ENCODE data around the gene TSNAXIP1. TPM values are rescaled to one million over a fixed set of nuclear protein-coding genes. Genes with fewer than 3 reads are reported as not detected.
"Not testable (repeated sequence)": the region's sequence is repeated elsewhere in the genome, so short reads cannot be mapped to it uniquely, and the experiment has no call there.

TSNAXIP1 gene
- total and polyA plus RNA-seq, 9 donors, result 0.80 to 1.9 (median 1.5) TPM

DNA sequence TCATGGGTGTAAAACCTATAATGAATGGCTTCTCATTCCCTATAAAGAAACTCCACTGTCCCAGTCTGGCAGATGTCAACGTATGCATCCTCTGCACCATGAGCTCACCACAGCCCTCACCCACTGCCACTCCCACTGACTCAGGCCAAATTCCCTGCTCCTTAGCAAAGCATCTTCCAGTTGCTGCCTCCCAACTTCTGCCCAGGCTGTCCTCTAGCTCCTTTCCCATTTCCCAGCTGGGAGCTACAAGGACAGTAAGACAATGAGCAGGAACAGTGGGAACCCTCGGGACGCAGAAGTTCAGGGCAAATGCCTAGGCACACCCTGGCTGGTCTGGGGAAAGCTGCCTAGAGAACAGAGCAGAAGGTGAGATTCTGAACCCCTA lies 26.3 kb downstream of the TSNAXIP1 start:
- H3K27ac ChIP-seq (ENCODE audit: low read length), result no peak overlapping the region
- H3K36me3 ChIP-seq (ENCODE audit: control insufficient read depth, insufficient read depth, low read length), result peaks cover 43% of the 10 kb centered on the region
- peaks cover 13% of the 10 kb centered on the region for H3K4me1 ChIP-seq (ENCODE audit: control insufficient read depth, insufficient read depth, low read length)
- H3K4me3 ChIP-seq (ENCODE audit: low read length), result peak overlapping the region; percentile 73
- 4% methylated on average over 3 of the region's 3 CpGs for WGBS (ENCODE audit: insufficient coverage)
- peak; percentile 37 for DNase-seq
- no peaks in the 10 kb centered on the region for H3K27me3 ChIP-seq (ENCODE audit: control insufficient read depth, insufficient read depth, low read length)
- no peaks in the 10 kb centered on the region for H3K9me3 ChIP-seq (replicated peaks; ENCODE audit: control insufficient read depth, low read depth, low read length)

DNA sequence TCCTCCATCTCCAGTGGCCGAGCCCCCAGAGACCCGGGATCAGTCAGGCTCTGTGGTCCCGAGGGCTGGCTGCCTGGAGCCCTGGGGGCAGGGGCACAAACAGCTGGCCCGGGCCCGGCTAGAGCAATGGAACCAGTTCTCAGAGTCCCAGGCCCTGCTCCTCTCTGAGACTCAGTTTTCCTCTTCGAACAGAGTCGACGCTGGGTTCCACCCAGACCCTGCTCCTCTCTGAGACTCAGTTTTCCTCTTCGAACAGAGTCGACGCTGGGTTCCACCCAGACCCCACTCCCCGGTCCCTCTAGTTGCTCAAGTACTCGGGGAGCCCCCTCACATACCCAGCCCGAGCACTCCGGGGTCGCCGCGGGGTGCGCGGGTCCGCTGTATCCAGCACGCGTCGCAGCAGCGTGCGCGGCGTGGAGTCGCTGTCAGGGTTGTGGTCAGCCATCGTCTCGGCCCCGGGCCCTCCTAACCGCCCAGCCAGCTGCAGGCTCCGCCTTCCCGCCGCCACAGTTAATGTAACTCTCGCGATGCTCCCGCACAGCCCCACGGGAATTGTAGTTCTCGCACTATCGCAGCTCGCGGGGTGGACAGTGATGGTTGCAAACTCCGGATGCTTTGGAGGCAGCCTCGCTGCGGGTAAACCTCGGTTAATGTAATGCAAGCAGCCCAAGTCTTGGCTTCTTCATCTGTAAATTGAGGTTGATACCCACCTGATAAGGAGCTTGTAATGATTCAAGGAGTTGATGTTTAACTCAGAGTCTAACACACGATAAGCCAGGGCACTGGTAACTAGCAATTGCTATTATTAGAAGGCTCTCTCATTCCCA lies 26.9 kb downstream of the TSNAXIP1 start:
- Histone ChIP-seq H3K4me1 (ENCODE audit: control insufficient read depth, insufficient read depth, low read length) (peaks cover 13% of the 10 kb centered on the region), H3K27ac (ENCODE audit: low read length) (peak overlapping the region; percentile 23), H3K36me3 (ENCODE audit: control insufficient read depth, insufficient read depth, low read length) (peaks cover 37% of the 10 kb centered on the region), H3K9me3 (replicated peaks; ENCODE audit: control insufficient read depth, low read depth, low read length) (no peaks in the 10 kb centered on the region), H3K4me3 (ENCODE audit: low read length) (peak overlapping the region; percentile 73), H3K27me3 (ENCODE audit: control insufficient read depth, insufficient read depth, low read length) (no peaks in the 10 kb centered on the region)
- 0% methylated on average over 48 of the region's 49 CpGs for WGBS (ENCODE audit: insufficient coverage)
- DNase-seq, result peak; percentile 98

DNA sequence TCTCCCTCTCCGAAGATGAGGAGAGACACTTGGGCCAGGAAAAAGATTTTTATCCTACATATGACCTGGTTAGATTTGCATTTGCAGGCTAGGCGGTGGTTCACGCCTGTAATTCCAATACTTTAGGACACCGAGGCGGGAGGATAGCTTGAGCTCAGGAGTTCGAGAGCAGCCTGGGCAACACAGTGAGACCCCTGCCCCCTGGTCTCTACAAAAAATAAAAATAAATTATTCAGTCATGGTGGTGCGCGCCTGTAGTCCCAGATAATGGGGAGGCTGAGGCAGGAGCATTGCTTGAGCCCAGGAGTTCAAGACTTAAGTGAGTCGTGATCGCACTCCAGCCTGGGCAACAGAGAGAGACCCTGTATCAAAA lies 27.5 kb downstream of the TSNAXIP1 start:
- Histone ChIP-seq H3K4me1 (ENCODE audit: control insufficient read depth, insufficient read depth, low read length) (peaks cover 13% of the 10 kb centered on the region), H3K27me3 (ENCODE audit: control insufficient read depth, insufficient read depth, low read length) (no peaks in the 10 kb centered on the region), H3K27ac (ENCODE audit: low read length) (no peak overlapping the region), H3K9me3 (replicated peaks; ENCODE audit: control insufficient read depth, low read depth, low read length) (no peaks in the 10 kb centered on the region), H3K36me3 (ENCODE audit: control insufficient read depth, insufficient read depth, low read length) (peaks cover 31% of the 10 kb centered on the region), H3K4me3 (ENCODE audit: low read length) (peak overlapping the region; percentile 73)
- 90% methylated on average over 8 of the region's 10 CpGs for WGBS (ENCODE audit: insufficient coverage)
- no peak for DNase-seq

DNA sequence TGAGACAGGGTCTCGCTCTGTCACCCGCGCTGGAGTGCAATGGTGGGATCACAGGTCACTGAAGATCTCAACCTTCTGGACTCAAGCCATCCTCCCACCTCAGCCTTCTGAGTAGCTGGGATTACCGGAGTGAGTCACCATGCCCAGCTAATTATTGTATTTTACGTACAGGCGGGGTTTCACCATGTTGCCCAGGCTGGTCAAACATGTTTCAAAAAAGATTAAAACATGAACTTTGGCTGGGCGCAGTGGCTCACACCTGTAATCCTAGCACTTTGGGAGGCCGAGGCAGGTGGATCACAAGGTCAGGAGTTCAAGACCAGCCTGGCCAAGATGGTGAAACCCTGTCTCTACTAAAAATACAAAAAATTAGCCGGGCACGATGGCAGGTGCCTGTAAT lies 30.5 kb downstream of the TSNAXIP1 start:
- not testable (repeated sequence) for H3K9me3 ChIP-seq (replicated peaks; ENCODE audit: control insufficient read depth, low read depth, low read length); H3K4me3 ChIP-seq (ENCODE audit: low read length); H3K27me3 ChIP-seq (ENCODE audit: control insufficient read depth, insufficient read depth, low read length); H3K27ac ChIP-seq (ENCODE audit: low read length); H3K36me3 ChIP-seq (ENCODE audit: control insufficient read depth, insufficient read depth, low read length); DNase-seq
- H3K4me1 ChIP-seq (ENCODE audit: control insufficient read depth, insufficient read depth, low read length), result peaks cover 20% of the 10 kb centered on the region
- WGBS (ENCODE audit: insufficient coverage), result 92% methylated on average over 7 of the region's 10 CpGs

DNA sequence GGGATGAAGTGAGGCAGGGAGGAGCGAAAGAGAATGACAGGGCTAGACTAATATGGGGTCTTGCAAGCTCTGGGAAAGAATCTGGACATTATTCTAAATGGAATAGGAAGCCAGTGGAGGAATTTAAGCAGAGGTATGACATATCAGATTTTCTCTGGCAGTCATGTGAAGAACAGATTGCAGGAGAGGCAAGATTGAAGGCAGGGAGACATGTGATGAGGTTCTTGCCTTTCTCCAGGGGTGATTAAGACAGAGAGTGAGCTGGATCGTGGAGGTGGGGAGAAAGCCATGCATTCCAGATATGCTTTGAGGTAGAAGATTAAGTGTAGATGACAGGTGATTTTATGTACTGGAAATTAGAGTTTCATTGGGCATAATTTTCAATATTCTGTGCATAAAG lies 31.1 kb downstream of the TSNAXIP1 start:
- H3K9me3 ChIP-seq (replicated peaks; ENCODE audit: control insufficient read depth, low read depth, low read length), result no peaks in the 10 kb centered on the region
- no peak for DNase-seq
- peaks cover 16% of the 10 kb centered on the region for H3K4me1 ChIP-seq (ENCODE audit: control insufficient read depth, insufficient read depth, low read length)
- H3K4me3 ChIP-seq (ENCODE audit: low read length), result no peak overlapping the region
- no peak overlapping the region for H3K27ac ChIP-seq (ENCODE audit: low read length)
- no peaks in the 10 kb centered on the region for H3K27me3 ChIP-seq (ENCODE audit: control insufficient read depth, insufficient read depth, low read length)
- 100% methylated on average over 1 of the region's 2 CpGs for WGBS (ENCODE audit: insufficient coverage)
- no peaks in the 10 kb centered on the region for H3K36me3 ChIP-seq (ENCODE audit: control insufficient read depth, insufficient read depth, low read length)

GRCh38 chr16:67841198-67841815 lies 34.6 kb downstream of the TSNAXIP1 start:
- DNase-seq, result no peak
- Histone ChIP-seq H3K4me1 (ENCODE audit: control insufficient read depth, insufficient read depth, low read length) (peaks cover 43% of the 10 kb centered on the region), H3K36me3 (ENCODE audit: control insufficient read depth, insufficient read depth, low read length) (peaks cover 5% of the 10 kb centered on the region), H3K4me3 (ENCODE audit: low read length) (peak overlapping the region; percentile 60), H3K27me3 (ENCODE audit: control insufficient read depth, insufficient read depth, low read length) (no peaks in the 10 kb centered on the region), H3K9me3 (replicated peaks; ENCODE audit: control insufficient read depth, low read depth, low read length) (no peaks in the 10 kb centered on the region), H3K27ac (ENCODE audit: low read length) (peak overlapping the region; percentile 96)
- WGBS (ENCODE audit: insufficient coverage), result 46% methylated on average over 17 of the region's 17 CpGs

GRCh38 chr16:67841816-67842508 lies 35.3 kb downstream of the TSNAXIP1 start, which contains the start of gene THAP11:
Gene THAP11 (plus strand): TSS chr16:67842320. CDS start chr16:67842555, 235 bp downstream.
- H3K27ac ChIP-seq (ENCODE audit: low read length), result peak within 1 kb of the TSS; percentile 96
- no peaks in the 10 kb centered on the region for H3K9me3 ChIP-seq (replicated peaks; ENCODE audit: control insufficient read depth, low read depth, low read length)
- DNase-seq, result peak; percentile 98
- peak within 1 kb of the TSS; percentile 71 for H3K4me3 ChIP-seq (ENCODE audit: low read length)
- WGBS (ENCODE audit: insufficient coverage), result under 1% methylated on average over 83 of the region's 83 CpGs
- H3K4me1 ChIP-seq (ENCODE audit: control insufficient read depth, insufficient read depth, low read length), result peaks cover 44% of the 10 kb centered on the region
- peaks cover 5% of the 10 kb centered on the region for H3K36me3 ChIP-seq (ENCODE audit: control insufficient read depth, insufficient read depth, low read length)
- no peaks in the 10 kb centered on the region for H3K27me3 ChIP-seq (ENCODE audit: control insufficient read depth, insufficient read depth, low read length)

- DNase-seq, result peak; percentile 49
- Histone ChIP-seq H3K4me1 (ENCODE audit: control insufficient read depth, insufficient read depth, low read length) (peaks cover 46% of the 10 kb centered on the region), H3K9me3 (replicated peaks; ENCODE audit: control insufficient read depth, low read depth, low read length) (no peaks in the 10 kb centered on the region), H3K27ac (ENCODE audit: low read length) (peak overlapping the region; percentile 71), H3K36me3 (ENCODE audit: control insufficient read depth, insufficient read depth, low read length) (peaks cover 5% of the 10 kb centered on the region), H3K27me3 (ENCODE audit: control insufficient read depth, insufficient read depth, low read length) (no peaks in the 10 kb centered on the region), H3K4me3 (ENCODE audit: low read length) (peak overlapping the region; percentile 71)
- under 1% methylated on average over 66 of the region's 67 CpGs for WGBS (ENCODE audit: insufficient coverage)
Observed at GRCh38 chr16:67842509-67843342, 36.0 kb downstream of the TSNAXIP1 start.

GRCh38 chr16:67843343-67843765 lies 36.7 kb downstream of the TSNAXIP1 start:
- Histone ChIP-seq H3K9me3 (replicated peaks; ENCODE audit: control insufficient read depth, low read depth, low read length) (no peaks in the 10 kb centered on the region), H3K27ac (ENCODE audit: low read length) (peak overlapping the region; percentile 71), H3K4me3 (ENCODE audit: low read length) (peak overlapping the region; percentile 71), H3K27me3 (ENCODE audit: control insufficient read depth, insufficient read depth, low read length) (no peaks in the 10 kb centered on the region), H3K36me3 (ENCODE audit: control insufficient read depth, insufficient read depth, low read length) (peaks cover 5% of the 10 kb centered on the region), H3K4me1 (ENCODE audit: control insufficient read depth, insufficient read depth, low read length) (peaks cover 52% of the 10 kb centered on the region)
- WGBS (ENCODE audit: insufficient coverage), result 11% methylated on average over 10 of the region's 11 CpGs
- DNase-seq, result no peak
